Measurements from ENCODE around the gene S100A11. TPM values are rescaled to one million over a fixed set of nuclear protein-coding genes. Genes with fewer than 3 reads are reported as not detected.

The S100A11 gene
- total RNA-seq, 1 experiment from 2014 or later: 1,562 TPM

DNA sequence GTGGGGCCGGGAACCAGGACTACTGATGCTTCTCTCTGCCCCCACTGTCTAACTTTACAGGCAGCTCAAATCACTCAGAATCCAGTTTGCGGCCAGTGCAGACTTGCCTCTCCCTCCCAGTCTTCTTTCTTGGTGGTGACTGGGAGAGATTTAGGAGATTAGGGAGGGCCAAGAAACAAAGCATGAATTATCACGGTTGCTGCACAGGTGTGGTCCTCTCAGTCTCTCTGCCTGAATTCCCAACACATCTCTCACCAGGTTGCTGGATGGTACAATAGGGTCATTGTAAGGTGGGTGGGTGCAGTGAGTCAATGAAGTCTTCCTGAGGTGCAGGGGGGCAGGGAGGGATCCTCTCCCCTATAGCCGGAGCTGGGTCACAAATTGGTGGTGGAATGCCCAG lies 12.6 kb downstream of the S100A11 start:
- H3K4me1 Mint-ChIP-seq (ENCODE audit: insufficient read depth, unreplicated experiment): peaks cover 35% of the 10 kb centered on the region
- no peak overlapping the region for H3K27ac Mint-ChIP-seq (ENCODE audit: low read depth, unreplicated experiment)
- DNase-seq (ENCODE audit: unreplicated experiment): no peak
- H3K36me3 Mint-ChIP-seq (ENCODE audit: insufficient read depth, unreplicated experiment): no peaks in the 10 kb centered on the region
- CTCF ChIA-PET: interaction anchor here (0.6 to 1.4 kb wide), 10 partner anchors 9 to 159 kb away, joined by 3 to 7 read pairs (median 4); no protein-coding TSS in a partner anchor
- intact Hi-C loops (cut with micrococcal nuclease): no loop called here
- TF ChIP-seq, protein P1, sequence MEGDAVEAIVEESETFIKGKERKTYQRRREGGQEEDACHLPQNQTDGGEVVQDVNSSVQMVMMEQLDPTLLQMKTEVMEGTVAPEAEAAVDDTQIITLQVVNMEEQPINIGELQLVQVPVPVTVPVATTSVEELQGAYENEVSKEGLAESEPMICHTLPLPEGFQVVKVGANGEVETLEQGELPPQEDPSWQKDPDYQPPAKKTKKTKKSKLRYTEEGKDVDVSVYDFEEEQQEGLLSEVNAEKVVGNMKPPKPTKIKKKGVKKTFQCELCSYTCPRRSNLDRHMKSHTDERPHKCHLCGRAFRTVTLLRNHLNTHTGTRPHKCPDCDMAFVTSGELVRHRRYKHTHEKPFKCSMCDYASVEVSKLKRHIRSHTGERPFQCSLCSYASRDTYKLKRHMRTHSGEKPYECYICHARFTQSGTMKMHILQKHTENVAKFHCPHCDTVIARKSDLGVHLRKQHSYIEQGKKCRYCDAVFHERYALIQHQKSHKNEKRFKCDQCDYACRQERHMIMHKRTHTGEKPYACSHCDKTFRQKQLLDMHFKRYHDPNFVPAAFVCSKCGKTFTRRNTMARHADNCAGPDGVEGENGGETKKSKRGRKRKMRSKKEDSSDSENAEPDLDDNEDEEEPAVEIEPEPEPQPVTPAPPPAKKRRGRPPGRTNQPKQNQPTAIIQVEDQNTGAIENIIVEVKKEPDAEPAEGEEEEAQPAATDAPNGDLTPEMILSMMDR (IDR thresholded peaks at IDR 0.05; ENCODE audit: unreplicated experiment): no peak
- no peak overlapping the region for H3K4me3 Mint-ChIP-seq (ENCODE audit: unreplicated experiment)
- no peaks in the 10 kb centered on the region for H3K27me3 Mint-ChIP-seq (ENCODE audit: insufficient read depth, unreplicated experiment)
- POLR2A ChIA-PET: interaction anchor here (0.7 to 2.6 kb wide), 9 partner anchors 11 to 87 kb away, joined by 3 to 45 read pairs (median 4); partner anchors contain the start of gene S100A11
- no TSS peak for BruUV-seq (replicated peaks)
- H3K9me3 Mint-ChIP-seq (ENCODE audit: unreplicated experiment): no peaks in the 10 kb centered on the region

DNA sequence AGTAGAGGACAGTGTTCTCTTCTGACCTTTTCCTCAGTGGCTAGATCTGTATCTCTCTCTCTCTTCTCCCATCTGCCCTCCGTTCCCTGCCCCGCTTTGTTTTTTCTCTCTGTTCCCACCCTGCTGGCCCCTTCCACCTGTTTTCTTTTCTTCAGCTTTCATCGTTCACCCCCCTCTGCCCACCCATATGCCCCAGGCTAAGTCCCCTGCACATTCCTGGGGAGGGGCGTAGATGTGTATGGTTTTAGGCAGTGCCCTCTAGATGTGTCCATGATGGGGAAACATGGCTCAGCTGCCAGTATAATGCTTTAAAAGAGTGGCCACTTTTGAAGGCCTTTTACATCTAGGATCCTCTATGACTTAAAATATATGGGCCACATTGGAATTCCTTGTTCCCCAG lies 13.6 kb downstream of the S100A11 start:
- ChIA-PET CTCF (interaction anchor here (0.6 to 2.2 kb wide), 10 partner anchors 8 to 160 kb away, joined by 3 to 9 read pairs (median 4); no protein-coding TSS in a partner anchor), POLR2A (interaction anchor here (1.0 to 2.6 kb wide), 4 partner anchors 12 to 30 kb away, joined by 3 to 45 read pairs (median 4); partner anchors contain the start of genes S100A10 and S100A11)
- no peak for DNase-seq (ENCODE audit: unreplicated experiment)
- no peak overlapping the region for H3K4me3 Mint-ChIP-seq (ENCODE audit: unreplicated experiment)
- H3K9me3 Mint-ChIP-seq (ENCODE audit: unreplicated experiment): no peaks in the 10 kb centered on the region
- peaks cover 26% of the 10 kb centered on the region for H3K4me1 Mint-ChIP-seq (ENCODE audit: insufficient read depth, unreplicated experiment)
- no peak overlapping the region for H3K27ac Mint-ChIP-seq (ENCODE audit: low read depth, unreplicated experiment)
- H3K27me3 Mint-ChIP-seq (ENCODE audit: insufficient read depth, unreplicated experiment): no peaks in the 10 kb centered on the region
- no TSS peak for BruUV-seq (replicated peaks)
- no peaks in the 10 kb centered on the region for H3K36me3 Mint-ChIP-seq (ENCODE audit: insufficient read depth, unreplicated experiment)
- TF ChIP-seq, protein P1 (IDR thresholded peaks at IDR 0.05; ENCODE audit: unreplicated experiment): no peak
- intact Hi-C loops (cut with micrococcal nuclease): no loop called here

DNA sequence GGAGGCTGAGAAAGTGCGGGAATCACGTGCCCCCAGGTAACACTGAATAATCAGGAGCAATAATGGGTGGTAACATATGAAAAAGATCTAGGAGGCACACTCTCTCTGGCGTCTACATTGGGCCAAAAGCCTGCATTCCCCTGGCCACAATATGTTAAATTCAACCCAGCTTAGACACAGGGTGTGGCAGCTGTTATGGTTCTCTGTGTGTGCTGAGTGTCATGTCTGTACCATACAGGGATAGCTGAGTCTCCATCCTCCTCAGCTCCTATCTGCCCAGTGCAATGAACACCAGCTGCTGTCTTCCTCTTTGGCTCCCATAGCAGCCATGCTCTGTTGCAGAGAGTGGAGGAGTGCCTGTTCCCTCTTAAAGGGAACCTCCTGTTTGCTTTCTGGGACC lies 14.3 kb downstream of the S100A11 start:
- Mint-ChIP-seq H3K27ac (ENCODE audit: low read depth, unreplicated experiment) (no peak overlapping the region), H3K9me3 (ENCODE audit: unreplicated experiment) (no peaks in the 10 kb centered on the region), H3K27me3 (ENCODE audit: insufficient read depth, unreplicated experiment) (no peaks in the 10 kb centered on the region), H3K36me3 (ENCODE audit: insufficient read depth, unreplicated experiment) (no peaks in the 10 kb centered on the region), H3K4me3 (ENCODE audit: unreplicated experiment) (no peak overlapping the region), H3K4me1 (ENCODE audit: insufficient read depth, unreplicated experiment) (peaks cover 23% of the 10 kb centered on the region)
- BruUV-seq (replicated peaks): no TSS peak
- intact Hi-C loops (cut with micrococcal nuclease): no loop called here
- POLR2A ChIA-PET: interaction anchor here (1.0 to 1.9 kb wide), 3 partner anchors 20 to 29 kb away, joined by 3 to 5 read pairs (median 3); partner anchors contain the start of gene S100A10
- TF ChIP-seq, protein P1 (IDR thresholded peaks at IDR 0.05; ENCODE audit: unreplicated experiment): no peak
- CTCF ChIA-PET: interaction anchor here (0.6 to 2.2 kb wide), 6 partner anchors 10 to 27 kb away, joined by 3 to 9 read pairs (median 4); no protein-coding TSS in a partner anchor
- DNase-seq (ENCODE audit: unreplicated experiment): no peak

DNA sequence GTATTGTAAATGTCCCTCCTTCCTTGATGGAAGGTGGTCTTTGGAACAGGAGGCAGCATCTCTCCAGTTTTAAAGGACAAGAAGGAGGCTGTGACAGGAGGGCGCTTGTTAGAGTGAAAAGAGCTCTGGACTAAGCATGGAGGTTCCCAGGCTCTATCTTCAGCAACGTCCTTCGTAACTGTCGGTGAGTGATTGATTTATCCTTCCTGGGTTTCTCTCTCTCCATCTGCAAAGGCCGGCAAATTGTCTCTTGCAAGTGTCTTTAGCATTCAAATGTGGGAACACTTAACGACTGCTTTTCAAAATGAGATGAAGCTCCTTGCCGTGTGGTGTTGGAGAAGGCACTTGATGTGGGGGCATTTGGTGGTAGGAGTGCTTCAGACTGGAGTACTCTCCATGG lies 15.2 kb downstream of the S100A11 start:
- H3K27ac Mint-ChIP-seq (ENCODE audit: low read depth, unreplicated experiment): no peak overlapping the region
- H3K4me1 Mint-ChIP-seq (ENCODE audit: insufficient read depth, unreplicated experiment): peaks cover 15% of the 10 kb centered on the region
- no peaks in the 10 kb centered on the region for H3K9me3 Mint-ChIP-seq (ENCODE audit: unreplicated experiment)
- no peaks in the 10 kb centered on the region for H3K27me3 Mint-ChIP-seq (ENCODE audit: insufficient read depth, unreplicated experiment)
- CTCF ChIA-PET: interaction anchor here (0.5 to 2.2 kb wide), 9 partner anchors 9 to 392 kb away, joined by 3 to 9 read pairs (median 3); no protein-coding TSS in a partner anchor
- H3K36me3 Mint-ChIP-seq (ENCODE audit: insufficient read depth, unreplicated experiment): no peaks in the 10 kb centered on the region
- POLR2A ChIA-PET: interaction anchor here (1.0 to 1.9 kb wide), 2 partner anchors 19 to 21 kb away, joined by 3 to 5 read pairs; no protein-coding TSS in a partner anchor
- DNase-seq (ENCODE audit: unreplicated experiment): no peak
- intact Hi-C loops (cut with micrococcal nuclease): no loop called here
- H3K4me3 Mint-ChIP-seq (ENCODE audit: unreplicated experiment): no peak overlapping the region
- no TSS peak for BruUV-seq (replicated peaks)
- TF ChIP-seq, protein P1 (IDR thresholded peaks at IDR 0.05; ENCODE audit: unreplicated experiment): no peak
